Fibroblast of villous mesenchyme (primary cell): ENCODE results near the gene STRN3. TPM values are rescaled to one million over a fixed set of nuclear protein-coding genes. Genes with fewer than 3 reads are reported as not detected.
"Not testable (repeated sequence)": the region's sequence is repeated elsewhere in the genome, so short reads cannot be mapped to it uniquely, and the experiment has no call there.

ENCODE experiments used
- DNase-seq: peaks from one replicate; pipeline ENCODE4 v3.0.0-alpha.2; 2010; ENCODE audit warnings: low read depth
- H3K4me3 ChIP-seq: 2 replicates; pipeline ENCODE4 v1.5.1; 2011; ENCODE audit warnings: low read depth, mild to moderate bottlenecking, low read length
- total RNA-seq: library from RNA; depleted of rRNA; stranded (reverse); fragments of >200 nt; gene quantifications from 2 replicates; pipeline ENCODE4 v1.2.3, GENCODE V29; 2012
- TF ChIP-seq, protein P1 (sequence below): IDR thresholded peaks from 2 replicates; pipeline ENCODE4 v1.5.1; 2012; ENCODE audit warnings: low read depth, mild to moderate bottlenecking, low read length; ENCODE audit not compliant: insufficient read depth

Gene STRN3
- total RNA-seq, 1 donor = 83.3 TPM

DNA sequence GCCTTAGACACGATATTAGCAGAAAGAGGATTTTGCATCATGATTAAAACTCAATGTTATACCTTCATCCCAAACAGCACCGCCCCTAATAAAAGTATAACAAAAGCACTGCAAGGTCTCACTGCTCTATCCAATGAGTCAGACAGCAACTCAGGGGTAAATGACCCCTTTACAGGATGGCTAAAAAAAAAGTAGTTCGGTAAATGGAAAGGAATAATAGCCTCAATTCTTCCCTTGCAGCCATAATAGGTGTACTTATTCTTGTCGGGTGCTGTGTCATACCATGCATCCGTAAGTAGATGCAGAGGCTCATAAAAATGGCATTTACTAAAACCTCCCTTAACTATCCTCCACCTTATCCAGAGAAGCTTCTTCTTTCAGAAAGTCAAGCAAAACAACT, 54.6 kb downstream of the STRN3 start:
- DNase-seq = no peak
- H3K4me3 ChIP-seq = no peak overlapping the region
- TF ChIP-seq, protein P1, sequence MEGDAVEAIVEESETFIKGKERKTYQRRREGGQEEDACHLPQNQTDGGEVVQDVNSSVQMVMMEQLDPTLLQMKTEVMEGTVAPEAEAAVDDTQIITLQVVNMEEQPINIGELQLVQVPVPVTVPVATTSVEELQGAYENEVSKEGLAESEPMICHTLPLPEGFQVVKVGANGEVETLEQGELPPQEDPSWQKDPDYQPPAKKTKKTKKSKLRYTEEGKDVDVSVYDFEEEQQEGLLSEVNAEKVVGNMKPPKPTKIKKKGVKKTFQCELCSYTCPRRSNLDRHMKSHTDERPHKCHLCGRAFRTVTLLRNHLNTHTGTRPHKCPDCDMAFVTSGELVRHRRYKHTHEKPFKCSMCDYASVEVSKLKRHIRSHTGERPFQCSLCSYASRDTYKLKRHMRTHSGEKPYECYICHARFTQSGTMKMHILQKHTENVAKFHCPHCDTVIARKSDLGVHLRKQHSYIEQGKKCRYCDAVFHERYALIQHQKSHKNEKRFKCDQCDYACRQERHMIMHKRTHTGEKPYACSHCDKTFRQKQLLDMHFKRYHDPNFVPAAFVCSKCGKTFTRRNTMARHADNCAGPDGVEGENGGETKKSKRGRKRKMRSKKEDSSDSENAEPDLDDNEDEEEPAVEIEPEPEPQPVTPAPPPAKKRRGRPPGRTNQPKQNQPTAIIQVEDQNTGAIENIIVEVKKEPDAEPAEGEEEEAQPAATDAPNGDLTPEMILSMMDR = no peak

DNA sequence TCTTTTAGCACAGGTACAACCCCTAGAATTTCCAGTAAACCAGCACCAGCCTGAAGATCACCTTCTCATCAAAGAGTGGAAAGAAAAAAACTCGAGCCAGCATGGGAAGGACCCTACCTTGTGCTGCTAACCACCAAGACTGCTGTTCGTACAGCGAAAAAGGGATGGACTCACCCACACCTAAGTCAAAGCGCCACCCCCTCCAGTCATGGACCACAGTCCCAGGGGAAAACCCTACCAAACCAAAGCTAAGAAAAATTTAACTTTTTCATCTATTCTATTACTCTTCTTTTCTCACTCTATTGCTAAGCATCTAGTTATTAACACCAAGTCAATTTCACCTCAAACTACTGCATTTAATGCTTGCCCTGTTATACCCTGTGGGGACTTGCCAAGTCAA, 56.4 kb downstream of the STRN3 start:
- not testable (repeated sequence) for H3K4me3 ChIP-seq, DNase-seq

DNA sequence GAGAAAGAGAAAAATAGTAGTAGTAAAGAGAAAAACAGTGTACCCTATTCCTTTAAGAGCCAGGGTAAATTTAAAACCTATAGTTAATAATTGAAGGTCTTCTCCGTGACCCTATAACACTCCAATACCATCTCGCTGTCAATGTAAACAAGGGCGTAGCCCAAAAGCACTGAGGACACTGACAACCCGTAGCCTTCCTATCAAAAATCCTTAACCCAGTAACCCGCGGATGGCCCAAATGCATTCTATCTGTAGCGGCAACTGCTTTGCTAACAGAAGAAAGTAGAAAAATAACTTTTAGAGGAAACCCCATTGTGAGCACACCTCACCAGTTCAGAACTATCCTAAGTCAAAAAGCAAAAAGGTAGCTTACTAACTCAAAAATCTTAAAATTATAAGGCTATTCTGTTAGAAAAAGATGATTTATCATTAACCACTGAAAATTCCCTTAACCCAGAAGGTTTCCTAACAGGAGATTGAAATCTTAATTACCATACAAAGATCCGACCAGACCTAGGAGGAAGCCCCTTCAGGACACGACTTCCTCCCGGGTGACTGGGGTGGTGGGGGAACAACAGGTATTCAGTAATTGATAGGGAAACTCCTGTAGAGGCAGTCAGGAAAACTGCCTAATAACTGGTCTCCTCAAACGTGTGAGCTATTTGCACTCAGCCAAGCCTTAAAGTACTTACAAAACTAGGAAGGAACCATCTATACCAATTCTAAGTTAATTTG, 58.6 kb downstream of the STRN3 start:
- H3K4me3 ChIP-seq, DNase-seq: not testable (repeated sequence)

DNA sequence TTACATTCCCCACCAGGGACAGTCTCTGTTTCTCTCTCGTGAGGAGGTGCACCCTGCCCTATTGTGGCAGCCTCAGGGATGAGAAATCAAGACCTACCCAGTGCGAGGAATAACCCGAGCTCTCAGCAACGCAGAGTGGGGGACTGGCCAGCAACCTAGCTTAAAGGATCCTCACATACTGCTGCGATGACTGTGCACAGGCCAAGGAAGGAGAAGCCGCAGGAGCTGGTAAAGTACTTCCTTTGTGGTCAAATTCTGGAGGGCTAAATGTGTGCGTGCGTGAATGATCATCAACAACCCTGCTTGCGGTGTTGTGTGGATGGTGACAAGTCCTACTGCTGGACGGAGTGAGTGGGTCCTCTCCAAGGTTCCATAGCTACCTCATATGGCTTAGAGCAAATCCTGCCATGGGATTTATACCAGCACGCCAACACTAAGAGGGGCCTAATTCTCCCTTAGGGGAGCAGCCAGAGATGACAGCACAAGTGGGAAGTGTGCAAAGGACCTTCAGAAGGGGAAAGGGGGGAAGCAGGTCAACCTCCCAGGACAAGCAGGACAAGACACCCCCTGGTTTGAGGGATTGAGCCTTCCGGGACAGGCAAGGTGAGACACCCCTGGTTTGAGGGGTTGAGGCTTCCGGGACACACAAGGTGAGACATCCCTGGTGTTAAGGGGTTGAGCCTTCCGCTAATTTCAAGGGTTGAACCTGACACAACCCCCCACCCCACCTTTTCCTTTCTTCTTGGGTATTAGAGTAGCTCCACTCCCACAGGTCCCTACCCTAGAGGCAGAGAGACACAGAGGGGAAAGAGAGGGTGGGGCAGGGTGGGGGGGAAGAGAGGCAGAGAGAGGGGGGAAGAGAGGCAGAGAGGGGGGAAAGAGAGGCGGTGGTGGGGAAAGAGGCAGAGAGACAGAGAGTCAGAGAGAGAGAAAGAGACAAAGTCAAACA, 59.5 kb downstream of the STRN3 start:
- TF ChIP-seq, protein P1 = no peak
- peak; percentile 16 for DNase-seq

DNA sequence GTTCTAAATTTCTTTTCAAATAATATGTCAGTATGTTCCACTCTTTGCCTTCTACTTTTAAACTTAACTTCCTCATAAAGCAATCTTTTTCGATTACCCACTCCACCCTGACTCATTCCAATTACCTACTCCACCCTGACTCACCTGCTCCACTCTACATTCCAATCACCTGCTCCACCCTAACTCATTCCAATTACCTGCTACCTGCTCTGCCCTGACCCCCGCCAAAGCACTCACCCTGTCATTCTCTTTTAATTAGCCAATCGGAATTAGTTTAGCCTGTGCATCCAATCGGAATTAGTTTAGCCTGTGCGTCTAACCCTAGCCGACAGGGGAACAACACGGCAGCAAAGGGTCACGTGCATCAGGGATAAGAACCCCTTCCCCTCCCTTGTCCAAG, 60.3 kb downstream of the STRN3 start:
- DNase-seq, H3K4me3 ChIP-seq: not testable (repeated sequence)

More for the DNA sequence above, 59.5 kb downstream of the STRN3 start:
- H3K4me3 ChIP-seq = no peak overlapping the region

DNA sequence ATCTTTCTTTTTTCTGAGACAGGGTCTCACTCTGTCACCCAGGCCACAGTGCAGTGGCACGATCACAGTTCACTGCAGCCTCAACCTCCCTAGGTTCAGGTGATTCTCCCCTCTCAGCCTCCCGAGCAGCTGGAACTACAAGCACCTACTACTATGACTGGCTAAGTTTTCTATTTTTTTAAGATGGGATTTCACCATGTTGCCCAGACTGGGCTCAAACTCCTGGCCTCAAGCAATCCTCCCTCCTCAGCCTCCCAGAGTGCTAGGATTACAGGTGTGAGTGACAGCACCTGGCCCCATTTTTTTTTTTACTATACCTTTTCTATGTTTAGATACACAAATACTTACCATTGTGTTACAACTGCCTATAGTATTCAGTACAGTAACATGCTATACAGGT, 63.6 kb downstream of the STRN3 start:
- H3K4me3 ChIP-seq, DNase-seq: not testable (repeated sequence)

DNA sequence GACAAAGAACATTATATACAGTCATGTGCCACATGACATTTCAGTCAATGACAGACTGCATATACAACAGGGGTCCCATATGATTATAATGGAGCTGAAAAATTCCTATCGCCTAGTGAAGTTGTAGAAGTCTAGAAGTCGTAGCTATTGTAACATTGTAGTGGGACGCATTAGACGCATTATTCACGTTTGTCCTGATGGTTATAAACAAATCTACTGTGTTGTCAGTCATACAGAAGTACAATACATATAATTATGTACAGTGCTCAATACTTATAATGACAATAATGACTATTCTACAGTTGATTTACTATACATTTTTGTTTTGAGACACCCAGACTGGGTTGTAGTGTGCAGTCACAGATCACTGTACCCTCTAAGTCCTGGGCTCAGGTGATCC, 64.8 kb downstream of the STRN3 start:
- no peak for DNase-seq
- H3K4me3 ChIP-seq = no peak overlapping the region
- TF ChIP-seq, protein P1 = no peak

DNA sequence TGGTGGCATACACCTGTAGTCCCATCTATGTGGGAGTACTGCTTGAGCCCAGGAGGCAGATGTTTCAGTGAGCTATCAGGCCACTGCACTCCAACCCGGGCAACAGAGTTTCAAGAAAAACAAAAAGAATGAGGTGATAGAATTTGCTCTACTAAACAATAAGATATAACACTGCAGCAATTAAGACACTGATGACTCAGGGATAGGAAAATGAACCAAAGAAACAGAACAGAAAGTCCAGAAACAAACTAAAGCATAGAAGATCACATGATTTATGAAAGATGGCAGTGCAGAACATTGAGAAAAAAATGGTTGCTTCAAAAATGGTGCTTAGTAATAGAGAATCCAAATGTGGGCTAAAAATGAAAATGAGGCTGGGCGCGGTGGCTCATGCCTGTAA, 66.0 kb downstream of the STRN3 start:
- no peak for DNase-seq
- no peak overlapping the region for H3K4me3 ChIP-seq
- TF ChIP-seq, protein P1 = no peak
